IPS DF 6.9 (cell line): ENCODE measurements around the gene PTPN14.
"Not testable (repeated sequence)": the region's sequence is repeated elsewhere in the genome, so short reads cannot be mapped to it uniquely, and the experiment has no call there.

Source experiments
- DNase-seq: peaks from one replicate; pipeline ENCODE4 v3.0.0-alpha.2; 2013; ENCODE audit warnings: low read depth, low spot score
- H3K27ac ChIP-seq: one replicate; pipeline ENCODE4 v1.5.1; 2013; ENCODE audit warnings: low read length, control low read depth
- H3K27me3 ChIP-seq: 2 replicates; pipeline ENCODE4 v1.6.1; 2013; ENCODE audit warnings: mild to moderate bottlenecking, low read length; ENCODE audit not compliant: control insufficient read depth, insufficient read depth
- H3K36me3 ChIP-seq: 2 replicates; pipeline ENCODE4 v1.6.1; 2013; ENCODE audit warnings: low read length; ENCODE audit not compliant: control insufficient read depth, insufficient read depth
- H3K4me1 ChIP-seq: 2 replicates; pipeline ENCODE4 v1.6.1; 2013; ENCODE audit warnings: low read length; ENCODE audit not compliant: control insufficient read depth, insufficient read depth
- H3K4me3 ChIP-seq: 2 replicates; pipeline ENCODE4 v1.5.1; 2013; ENCODE audit warnings: mild to moderate bottlenecking, low read length
- H3K9me3 ChIP-seq: 2 replicates; pipeline ENCODE4 v1.6.1; 2013; ENCODE audit warnings: low read length, inconsistent platforms; ENCODE audit not compliant: control insufficient read depth, insufficient read depth
- WGBS: extraction: QIAGEN DNeasy Blood & Tissue Kit; methylation state at CpG from one replicate; pipeline ENCODE4 v1.1.7; 2013; ENCODE audit warnings: mixed read lengths, missing lambda C conversion rate; ENCODE audit not compliant: insufficient read length, insufficient coverage; 5-methylcytosine and 5-hydroxymethylcytosine counted together

The PTPN14 gene

DNA sequence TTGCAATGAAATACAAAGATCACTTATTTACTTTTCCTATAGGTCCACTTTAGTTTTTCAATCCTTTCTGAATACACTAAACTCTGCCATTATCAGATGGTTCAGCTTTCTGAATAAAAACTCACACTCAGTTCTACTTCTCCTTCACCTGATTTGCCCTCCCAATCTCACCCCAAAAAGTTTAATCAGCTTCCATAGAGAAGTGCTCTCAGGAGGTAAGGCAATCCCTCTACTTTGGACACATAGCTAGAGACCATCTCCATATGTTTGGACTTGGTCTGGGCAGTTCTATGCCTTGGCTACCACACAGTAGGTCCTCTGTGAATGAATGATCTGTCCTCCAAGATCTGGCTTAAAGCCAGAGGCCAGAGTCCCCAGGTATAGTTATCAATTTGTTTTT, 40.9 kb downstream of the PTPN14 start:
- H3K27ac ChIP-seq: no peak overlapping the region
- no peak overlapping the region for H3K4me3 ChIP-seq
- DNase-seq: no peak

DNA sequence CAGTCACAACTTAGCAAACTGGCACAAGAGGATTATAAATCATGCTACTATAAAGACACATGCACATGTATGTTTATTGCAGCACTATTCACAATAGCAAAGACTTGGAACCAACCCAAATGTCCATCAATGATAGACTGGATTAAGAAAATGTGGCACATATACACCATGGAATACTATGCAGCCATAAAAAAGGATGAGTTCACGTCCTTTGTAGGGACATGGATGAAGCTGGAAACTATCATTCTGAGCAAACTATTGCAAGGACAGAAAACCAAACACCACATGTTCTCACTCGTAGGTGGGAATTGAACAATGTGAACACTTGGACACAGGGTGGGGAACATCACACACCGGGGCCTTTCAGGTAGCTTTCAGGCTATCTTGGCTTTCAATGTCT, 41.8 kb downstream of the PTPN14 start:
- not testable (repeated sequence) for DNase-seq, H3K4me1 ChIP-seq
- no CpG with 5 or more reads among the region's 3 CpGs for WGBS

More for the DNA sequence above, 40.9 kb downstream of the PTPN14 start:
- Histone ChIP-seq H3K36me3 (no peaks in the 10 kb centered on the region; the same call in 1 of the 2 replicates), H3K9me3 (no peaks in the 10 kb centered on the region; the same call in 1 of the 2 replicates), H3K27me3 (no peaks in the 10 kb centered on the region), H3K4me1 (peaks cover 3% of the 10 kb centered on the region)

DNA sequence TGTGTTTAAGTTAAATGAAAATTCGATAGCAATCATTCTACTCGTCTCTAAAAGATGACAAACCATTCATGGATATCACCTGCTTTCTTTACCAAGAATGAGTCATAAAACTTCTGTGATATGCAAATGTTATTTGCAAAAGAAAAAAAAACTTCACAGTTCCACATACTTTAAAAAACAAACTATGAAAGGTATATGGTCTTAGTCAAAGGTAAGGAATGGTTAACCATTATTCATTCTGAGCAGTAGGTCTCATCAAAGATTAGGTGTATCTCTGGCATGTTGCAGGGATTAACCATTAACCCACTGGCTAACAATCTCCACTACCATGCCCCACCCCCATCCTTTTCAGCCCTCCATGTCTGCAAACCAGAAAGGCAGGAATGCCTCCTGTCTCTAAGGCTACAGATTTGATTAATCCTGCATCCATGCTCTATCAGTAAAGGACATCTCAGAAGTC, 44.4 kb downstream of the PTPN14 start:
- Histone ChIP-seq H3K4me3 (no peak overlapping the region), H3K27ac (no peak overlapping the region), H3K36me3 (no peaks in the 10 kb centered on the region; the same call in 1 of the 2 replicates), H3K27me3 (no peaks in the 10 kb centered on the region), H3K4me1 (peaks cover 4% of the 10 kb centered on the region; the same call in 1 of the 2 replicates), H3K9me3 (no peaks in the 10 kb centered on the region; the same call in 1 of the 2 replicates)
- WGBS: no CpG with 5 or more reads among the region's 2 CpGs
- DNase-seq: no peak

More for the DNA sequence above, 41.8 kb downstream of the PTPN14 start:
- H3K9me3 ChIP-seq, H3K4me3 ChIP-seq, H3K27me3 ChIP-seq, H3K27ac ChIP-seq, H3K36me3 ChIP-seq: not testable (repeated sequence)

DNA sequence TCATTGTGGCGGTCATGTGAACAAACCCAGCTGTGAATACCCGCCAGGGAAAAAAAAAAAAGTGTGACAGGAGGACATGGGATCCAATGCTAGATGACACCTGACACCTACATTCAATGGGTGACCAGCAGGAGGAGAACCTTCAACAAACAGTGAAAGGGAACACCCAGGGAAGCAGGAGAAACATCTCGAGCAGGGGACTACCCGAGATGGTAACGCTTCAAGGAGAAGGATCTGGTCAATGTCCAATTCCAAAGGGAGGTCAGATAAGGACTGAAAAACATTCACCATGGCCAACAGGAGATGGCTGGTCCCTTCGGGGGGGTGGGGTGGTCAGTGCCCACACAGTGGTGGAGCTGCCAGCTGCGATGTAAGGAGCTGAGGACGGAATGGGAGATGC, 46.3 kb downstream of the PTPN14 start:
- no peak for DNase-seq
- Histone ChIP-seq H3K4me1 (peaks cover 4% of the 10 kb centered on the region; the same call in 1 of the 2 replicates), H3K27me3 (no peaks in the 10 kb centered on the region), H3K27ac (no peak overlapping the region), H3K4me3 (no peak overlapping the region), H3K9me3 (no peaks in the 10 kb centered on the region), H3K36me3 (no peaks in the 10 kb centered on the region; the same call in 1 of the 2 replicates)
- no CpG with 5 or more reads among the region's 8 CpGs for WGBS

DNA sequence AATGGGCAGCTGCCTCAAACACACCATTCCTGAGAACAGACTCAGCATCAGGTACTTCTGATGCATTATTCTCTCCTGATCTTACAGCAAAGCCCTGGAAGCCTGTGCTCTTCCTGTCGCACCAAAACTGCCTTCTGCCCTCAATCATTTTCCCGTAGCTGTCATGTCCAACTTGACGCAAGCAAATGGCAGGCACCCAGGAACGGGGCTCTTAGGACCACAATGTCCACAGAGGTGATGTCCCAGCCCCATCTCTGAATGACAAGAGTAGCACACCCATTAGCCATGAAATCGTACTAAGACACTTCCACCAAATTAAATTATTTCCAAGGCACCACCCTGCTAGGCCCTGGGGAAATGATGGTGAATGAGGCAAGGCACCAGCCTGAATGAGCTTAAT, 47.1 kb downstream of the PTPN14 start:
- no peak overlapping the region for H3K4me3 ChIP-seq
- DNase-seq: no peak
- H3K4me1 ChIP-seq: peaks cover 4% of the 10 kb centered on the region; the same call in 1 of the 2 replicates
- no peak overlapping the region for H3K27ac ChIP-seq
- H3K36me3 ChIP-seq: no peaks in the 10 kb centered on the region
- no peaks in the 10 kb centered on the region for H3K9me3 ChIP-seq
- WGBS: no CpG with 5 or more reads among the region's 5 CpGs
- H3K27me3 ChIP-seq: no peaks in the 10 kb centered on the region

DNA sequence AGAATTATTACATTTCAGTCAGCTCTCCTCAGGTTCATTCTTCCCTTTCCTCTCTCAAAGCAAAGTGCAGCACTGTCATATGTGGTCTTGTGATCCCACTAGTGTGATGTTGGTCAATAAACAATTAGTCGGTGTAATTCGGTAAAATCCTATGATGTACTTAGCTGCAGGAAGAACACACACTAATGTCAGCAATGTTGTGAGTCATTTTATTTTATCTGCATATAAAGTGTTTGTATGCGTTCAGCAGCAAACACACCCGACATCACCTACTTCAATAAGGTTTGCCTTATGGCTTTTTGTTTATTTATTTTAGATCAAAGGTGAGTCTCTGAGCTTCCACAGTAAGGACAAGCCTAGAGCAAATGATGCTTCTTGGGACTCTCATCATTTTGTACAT, 47.8 kb downstream of the PTPN14 start:
- peaks cover 4% of the 10 kb centered on the region; the same call in 1 of the 2 replicates for H3K4me1 ChIP-seq
- no peak overlapping the region for H3K4me3 ChIP-seq
- H3K27ac ChIP-seq: no peak overlapping the region
- H3K9me3 ChIP-seq: no peaks in the 10 kb centered on the region
- DNase-seq: no peak
- no peaks in the 10 kb centered on the region for H3K36me3 ChIP-seq
- H3K27me3 ChIP-seq: no peaks in the 10 kb centered on the region
- no CpG with 5 or more reads among the region's 4 CpGs for WGBS

DNA sequence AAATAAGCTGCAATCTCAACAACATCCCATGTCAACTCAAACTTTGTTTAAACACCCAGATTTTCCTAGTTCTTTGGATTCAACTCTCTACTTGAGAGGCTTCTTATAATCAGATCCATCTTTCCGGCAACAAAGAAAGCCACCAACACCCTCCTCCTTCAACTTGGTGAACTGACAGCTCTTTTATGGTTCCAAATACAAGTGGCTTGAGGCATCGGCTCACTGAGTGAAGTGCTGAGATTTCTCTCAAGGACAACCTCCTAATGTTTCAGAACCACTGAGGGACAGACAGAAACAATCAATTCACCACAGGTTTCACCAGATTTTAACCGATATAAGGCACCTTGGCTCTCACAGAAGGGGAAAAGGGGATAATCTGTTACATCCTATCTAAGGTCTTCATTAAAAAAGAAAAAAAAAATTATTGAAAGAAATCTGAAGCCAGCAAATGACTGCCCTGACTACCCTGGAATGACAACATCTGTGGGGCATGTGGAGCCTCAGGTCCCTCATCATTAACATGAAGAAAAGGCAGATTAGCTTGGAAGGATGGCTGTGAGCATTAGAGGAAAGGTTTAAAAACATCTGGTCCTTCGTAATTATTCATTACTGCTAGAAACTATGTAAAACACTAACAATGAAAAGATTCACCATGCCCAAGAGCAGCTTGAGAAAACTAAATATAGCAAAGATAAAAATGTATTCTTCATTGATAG, 50.9 kb downstream of the PTPN14 start:
- no peak for DNase-seq
- no CpG with 5 or more reads among the region's 4 CpGs for WGBS
- Histone ChIP-seq H3K4me3 (no peak overlapping the region), H3K4me1 (peaks cover 4% of the 10 kb centered on the region; the same call in 1 of the 2 replicates), H3K27me3 (no peaks in the 10 kb centered on the region), H3K9me3 (no peaks in the 10 kb centered on the region), H3K36me3 (no peaks in the 10 kb centered on the region), H3K27ac (no peak overlapping the region)

DNA sequence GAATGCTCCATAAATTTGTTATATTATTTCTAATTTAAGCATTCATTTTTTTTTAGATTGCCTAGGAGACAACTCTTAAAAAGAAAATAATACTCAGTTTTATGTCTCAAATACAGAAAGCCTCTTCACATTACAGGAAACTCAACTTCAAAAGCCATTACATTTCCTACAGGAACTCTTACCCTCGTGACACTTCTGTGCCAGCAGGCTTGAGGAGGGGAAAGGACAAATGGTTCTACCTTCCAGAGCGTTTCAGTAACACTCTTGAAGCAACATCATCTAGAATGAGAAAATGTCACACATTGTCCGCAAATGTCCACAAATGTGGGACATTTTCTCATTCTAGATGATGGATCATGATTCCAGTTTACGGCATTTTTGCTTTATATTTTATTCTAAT, 51.7 kb downstream of the PTPN14 start:
- DNase-seq: no peak
- Histone ChIP-seq H3K4me1 (no peaks in the 10 kb centered on the region), H3K36me3 (no peaks in the 10 kb centered on the region), H3K9me3 (no peaks in the 10 kb centered on the region), H3K27ac (no peak overlapping the region), H3K4me3 (no peak overlapping the region), H3K27me3 (no peaks in the 10 kb centered on the region)
- no CpG with 5 or more reads among the region's 4 CpGs for WGBS

DNA sequence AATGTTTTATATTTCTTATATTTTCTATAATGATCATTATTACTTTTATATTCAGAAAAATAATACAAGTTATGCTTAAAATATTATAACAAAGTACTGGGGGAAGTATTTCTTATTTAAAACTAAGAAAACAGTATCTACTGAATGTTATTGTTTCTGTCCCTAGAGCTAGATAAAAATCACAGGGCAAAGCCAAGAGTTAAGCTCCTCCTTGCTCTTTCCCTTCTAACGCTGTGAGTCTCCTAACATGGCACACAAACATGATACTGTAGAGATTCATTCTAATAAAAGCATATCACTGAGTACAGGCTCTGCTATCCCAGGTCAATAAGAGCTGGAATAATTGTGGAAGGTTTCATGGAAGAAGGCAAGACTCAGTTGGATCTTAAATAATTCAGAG, 53.4 kb downstream of the PTPN14 start:
- WGBS: no CpG with 5 or more reads among the region's 1 CpG
- Histone ChIP-seq H3K27ac (no peak overlapping the region), H3K9me3 (no peaks in the 10 kb centered on the region), H3K4me1 (no peaks in the 10 kb centered on the region), H3K4me3 (no peak overlapping the region), H3K36me3 (no peaks in the 10 kb centered on the region), H3K27me3 (no peaks in the 10 kb centered on the region)
- no peak for DNase-seq

DNA sequence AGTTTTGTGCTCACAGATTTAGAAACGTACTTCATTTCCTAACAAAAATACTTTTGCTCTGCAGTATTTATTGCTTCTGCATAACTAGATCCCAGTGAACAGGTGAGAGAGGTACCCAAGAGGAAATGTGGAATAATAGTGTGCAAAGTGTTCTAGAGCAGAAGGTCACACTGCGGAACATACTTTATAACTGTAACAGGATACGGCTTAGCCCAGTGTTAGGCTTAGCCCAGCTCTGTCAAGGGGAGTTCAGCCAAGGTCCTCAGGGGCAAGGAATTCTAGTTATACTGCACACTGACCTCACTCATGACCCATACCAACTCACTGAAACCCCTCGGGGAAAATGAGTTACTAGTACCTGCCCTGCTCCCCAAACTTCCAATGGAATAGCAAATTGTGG, 55.3 kb downstream of the PTPN14 start:
- no peak overlapping the region for H3K27ac ChIP-seq
- no peaks in the 10 kb centered on the region for H3K4me1 ChIP-seq
- no peak for DNase-seq
- H3K27me3 ChIP-seq: no peaks in the 10 kb centered on the region
- WGBS: no CpG with 5 or more reads among the region's 4 CpGs
- H3K36me3 ChIP-seq: no peaks in the 10 kb centered on the region
- no peaks in the 10 kb centered on the region for H3K9me3 ChIP-seq
- no peak overlapping the region for H3K4me3 ChIP-seq

DNA sequence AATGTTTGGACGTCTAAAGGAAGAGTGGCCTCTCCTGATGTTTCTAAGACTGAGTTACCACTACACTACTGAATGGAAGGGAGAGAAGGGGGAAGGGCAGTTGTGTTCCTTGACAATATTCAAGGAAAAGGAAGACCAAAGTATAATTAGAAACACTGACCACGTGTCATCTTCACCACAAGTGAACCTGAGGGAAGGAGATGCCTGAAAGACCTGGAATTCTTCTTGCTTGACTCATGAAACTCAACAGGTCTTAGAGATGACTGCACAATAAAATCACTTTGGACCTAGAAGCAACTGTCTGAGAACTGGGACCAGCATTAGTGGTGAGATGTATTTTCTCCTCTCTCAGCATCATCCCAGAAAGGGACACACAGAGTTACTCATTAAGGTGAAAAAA, 56.7 kb downstream of the PTPN14 start:
- H3K27ac ChIP-seq: no peak overlapping the region
- no peaks in the 10 kb centered on the region for H3K9me3 ChIP-seq
- no peak for DNase-seq
- H3K36me3 ChIP-seq: no peaks in the 10 kb centered on the region
- no peak overlapping the region for H3K4me3 ChIP-seq
- no CpG with 5 or more reads among the region's 2 CpGs for WGBS
- H3K4me1 ChIP-seq: no peaks in the 10 kb centered on the region
- no peaks in the 10 kb centered on the region for H3K27me3 ChIP-seq
